Mononuclear cell (primary cell): ENCODE results near the gene TRPC5OS. TPM values are rescaled to one million over a fixed set of nuclear protein-coding genes. Genes with fewer than 3 reads are reported as not detected.

Experiments
- H3K27me3 ChIP-seq: 2 replicates; pipeline ENCODE4 v1.6.0; 2011; ENCODE audit warnings: low read length, control low read depth; ENCODE audit not compliant: insufficient read depth
- H3K4me1 ChIP-seq: 2 replicates; pipeline ENCODE4 v1.5.1; 2011; ENCODE audit warnings: mild to moderate bottlenecking, low read length, control low read depth; ENCODE audit not compliant: insufficient read depth
- H3K4me3 ChIP-seq: 2 replicates; pipeline ENCODE4 v1.5.1; 2011; ENCODE audit warnings: mild to moderate bottlenecking, low read length, moderate library complexity
- H3K9me3 ChIP-seq: 2 replicates; pipeline ENCODE4 v1.5.1; 2011; ENCODE audit warnings: low read depth, mild to moderate bottlenecking, control low read depth, low read length
- total RNA-seq: library from RNA; depleted of rRNA; stranded (reverse); fragments of >200 nt; gene quantifications from one replicate; pipeline ENCODE4 v1.2.3, GENCODE V29; 2012

The TRPC5OS gene
- total RNA-seq, 1 donor, result 0.10 TPM

DNA sequence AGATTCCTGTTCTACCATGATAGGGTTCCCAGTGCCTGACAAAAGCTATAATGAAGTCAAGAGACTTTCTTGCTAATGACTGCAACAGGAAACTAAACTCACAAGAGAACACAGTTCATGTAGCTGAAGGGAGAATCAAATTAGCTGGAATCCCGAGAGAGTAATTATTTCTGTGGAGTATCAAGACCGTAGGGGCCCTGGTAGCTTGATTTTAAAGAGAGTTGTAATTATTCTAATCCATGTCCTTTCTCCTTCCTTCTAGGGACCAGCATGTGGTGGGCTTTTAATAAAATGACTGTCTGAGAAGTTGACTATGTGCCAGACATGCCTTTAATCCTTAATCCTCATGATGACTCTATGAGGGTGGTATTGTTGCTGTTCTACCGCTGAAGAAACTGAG is 1.7 kb upstream of the TRPC5OS start:
- Histone ChIP-seq H3K4me1 (no peaks in the 10 kb centered on the region), H3K4me3 (no peak overlapping the region), H3K27me3 (no peaks in the 10 kb centered on the region), H3K9me3 (no peaks in the 10 kb centered on the region)

DNA sequence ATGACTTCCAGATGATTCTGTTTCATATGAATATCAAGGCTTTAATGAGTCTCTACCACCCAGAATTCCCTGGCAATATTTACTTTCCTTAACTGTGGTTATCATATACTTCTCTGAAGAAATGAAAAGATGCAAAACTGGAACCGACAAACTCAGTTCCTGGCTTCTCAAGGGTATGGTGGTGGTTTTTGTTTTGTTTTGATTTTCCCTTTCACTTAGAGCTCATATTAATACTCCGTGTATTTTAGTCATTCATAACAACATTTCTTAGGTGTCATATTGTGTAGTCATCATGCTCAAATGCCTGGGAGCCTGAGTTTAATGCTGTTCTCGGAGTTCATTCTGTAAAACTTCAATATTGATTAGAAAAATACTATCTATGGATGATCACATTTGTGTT is 665 bp downstream of the TRPC5OS start:
- no peak overlapping the region for H3K4me3 ChIP-seq
- no peaks in the 10 kb centered on the region for H3K4me1 ChIP-seq
- no peaks in the 10 kb centered on the region for H3K27me3 ChIP-seq
- no peaks in the 10 kb centered on the region for H3K9me3 ChIP-seq

DNA sequence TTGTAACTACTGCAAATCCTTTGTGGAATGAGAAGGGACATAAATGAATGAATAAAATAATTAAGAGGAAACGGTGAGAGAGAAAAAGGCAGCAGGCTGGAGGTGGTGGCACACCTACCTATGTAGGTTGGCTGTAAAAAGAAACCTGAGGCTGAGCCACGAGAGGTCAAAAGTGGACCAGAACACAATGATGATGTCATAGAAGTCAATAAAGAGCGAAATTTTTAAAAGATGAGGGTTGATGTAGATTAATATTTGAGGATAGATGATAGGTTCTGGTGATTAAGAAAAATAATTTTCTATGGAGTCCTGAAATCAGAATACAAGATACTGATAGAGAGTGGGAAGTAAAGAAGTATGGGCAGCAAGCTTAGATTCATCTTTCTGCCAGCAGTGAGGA is 1.7 kb downstream of the TRPC5OS start:
- H3K9me3 ChIP-seq, result no peaks in the 10 kb centered on the region
- H3K4me3 ChIP-seq, result no peak overlapping the region
- no peaks in the 10 kb centered on the region for H3K4me1 ChIP-seq
- H3K27me3 ChIP-seq, result no peaks in the 10 kb centered on the region

DNA sequence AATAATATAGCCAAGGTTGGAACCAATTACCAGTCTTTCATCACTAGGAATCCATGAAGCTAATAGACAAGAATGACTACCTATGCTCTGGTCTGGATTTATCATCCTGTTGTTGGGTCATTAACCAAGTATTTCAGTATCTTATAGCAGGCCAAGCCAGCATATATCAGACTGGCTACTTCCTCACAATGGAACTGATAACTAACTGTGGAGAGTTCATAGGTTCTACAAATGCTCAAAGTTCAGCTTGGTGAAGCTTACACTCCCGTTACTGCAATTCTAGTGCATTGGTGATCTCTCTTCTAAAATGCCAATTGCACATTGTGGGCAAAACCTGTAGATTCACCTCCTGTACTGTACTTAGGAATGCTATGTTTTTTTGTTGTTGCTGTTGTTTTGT is 4.8 kb downstream of the TRPC5OS start:
- H3K9me3 ChIP-seq, result no peaks in the 10 kb centered on the region
- H3K27me3 ChIP-seq, result no peaks in the 10 kb centered on the region
- H3K4me3 ChIP-seq, result no peak overlapping the region
- no peaks in the 10 kb centered on the region for H3K4me1 ChIP-seq

DNA sequence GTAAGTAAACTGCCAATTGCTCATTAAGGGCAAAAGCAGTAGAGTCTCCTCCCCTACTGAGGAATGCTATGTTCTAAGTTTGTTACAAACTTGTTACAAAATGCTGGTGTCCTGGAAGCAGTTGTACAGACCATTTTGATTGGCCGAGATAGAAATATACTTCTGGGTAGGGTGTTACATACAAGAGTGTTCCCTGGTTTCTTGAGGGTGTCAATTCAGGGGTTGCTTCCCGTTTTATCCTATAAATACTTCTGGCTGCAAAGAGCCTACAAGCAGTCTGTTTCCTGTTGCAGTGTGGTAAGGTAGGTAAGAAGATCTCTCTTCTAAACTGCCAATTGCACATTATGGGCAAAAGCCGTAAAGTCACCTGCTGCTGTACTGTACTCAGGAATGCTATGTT is 5.7 kb downstream of the TRPC5OS start:
- H3K9me3 ChIP-seq, result no peaks in the 10 kb centered on the region
- no peaks in the 10 kb centered on the region for H3K4me1 ChIP-seq
- H3K27me3 ChIP-seq, result no peaks in the 10 kb centered on the region
- no peak overlapping the region for H3K4me3 ChIP-seq

DNA sequence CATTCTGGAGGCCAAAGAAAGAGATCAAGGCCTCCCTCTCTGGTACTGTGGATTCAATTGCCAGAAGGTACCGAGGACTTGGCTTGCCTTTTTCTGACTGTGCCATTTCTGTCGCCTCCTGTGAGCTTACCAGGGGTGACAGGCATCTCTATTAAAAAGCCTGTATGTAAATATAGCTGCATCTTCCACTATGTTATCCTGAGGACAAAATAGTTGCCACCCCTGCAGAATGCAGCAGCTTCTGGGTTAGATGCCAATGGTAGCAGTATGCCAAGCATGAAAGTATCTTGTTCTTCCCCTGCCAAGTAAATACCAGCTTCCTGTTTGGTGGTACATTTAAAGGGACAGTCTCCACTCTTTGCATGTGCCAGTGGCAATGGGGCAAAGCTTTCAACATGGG is 10.7 kb downstream of the TRPC5OS start:
- H3K4me3 ChIP-seq, result no peak overlapping the region
- no peaks in the 10 kb centered on the region for H3K27me3 ChIP-seq
- H3K4me1 ChIP-seq, result no peaks in the 10 kb centered on the region
- no peaks in the 10 kb centered on the region for H3K9me3 ChIP-seq

DNA sequence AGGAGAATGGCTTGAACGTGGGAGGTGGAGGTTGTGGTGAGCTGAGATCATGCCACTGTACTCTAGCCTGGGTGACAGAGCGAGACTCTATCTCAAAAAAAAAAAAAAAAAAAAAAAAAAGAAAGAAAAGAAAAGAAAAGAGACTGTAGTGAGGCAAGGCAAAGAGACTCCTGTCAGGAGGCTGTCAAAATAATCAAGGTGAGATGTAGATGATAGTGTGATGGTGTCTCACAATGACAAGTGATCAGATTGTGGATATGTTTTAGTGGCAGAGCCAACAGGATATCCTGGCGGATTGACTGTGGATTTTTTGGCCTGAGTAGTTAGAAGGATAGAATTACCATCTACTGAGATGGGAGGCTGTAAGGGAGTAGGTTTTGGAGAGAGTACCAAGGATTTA is 12.6 kb downstream of the TRPC5OS start:
- no peak overlapping the region for H3K4me3 ChIP-seq

DNA sequence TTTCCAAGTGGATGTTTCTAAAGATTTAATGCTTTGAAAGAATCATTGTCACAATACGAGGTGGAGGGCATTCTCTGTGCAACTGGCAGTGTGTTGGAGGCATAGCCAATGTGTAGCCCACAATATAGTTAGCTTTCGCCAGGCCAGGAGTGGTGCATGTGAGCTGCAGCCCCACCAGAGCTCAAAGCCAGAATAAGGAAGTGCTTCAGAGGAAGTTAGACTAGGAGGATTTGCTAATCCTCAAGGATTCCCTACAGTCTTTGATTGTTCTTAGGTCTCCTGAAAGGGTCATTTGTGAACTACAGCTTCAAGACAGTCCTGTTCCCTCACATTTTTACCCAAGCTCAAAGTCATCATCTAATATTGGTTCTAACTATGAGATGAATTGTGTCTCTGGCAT is 16.4 kb downstream of the TRPC5OS start:
- no peaks in the 10 kb centered on the region for H3K4me1 ChIP-seq
- no peaks in the 10 kb centered on the region for H3K27me3 ChIP-seq
- H3K9me3 ChIP-seq, result no peaks in the 10 kb centered on the region
- no peak overlapping the region for H3K4me3 ChIP-seq

More for the DNA sequence above, 12.6 kb downstream of the TRPC5OS start:
- no peaks in the 10 kb centered on the region for H3K9me3 ChIP-seq
- H3K27me3 ChIP-seq, result no peaks in the 10 kb centered on the region
- no peaks in the 10 kb centered on the region for H3K4me1 ChIP-seq

DNA sequence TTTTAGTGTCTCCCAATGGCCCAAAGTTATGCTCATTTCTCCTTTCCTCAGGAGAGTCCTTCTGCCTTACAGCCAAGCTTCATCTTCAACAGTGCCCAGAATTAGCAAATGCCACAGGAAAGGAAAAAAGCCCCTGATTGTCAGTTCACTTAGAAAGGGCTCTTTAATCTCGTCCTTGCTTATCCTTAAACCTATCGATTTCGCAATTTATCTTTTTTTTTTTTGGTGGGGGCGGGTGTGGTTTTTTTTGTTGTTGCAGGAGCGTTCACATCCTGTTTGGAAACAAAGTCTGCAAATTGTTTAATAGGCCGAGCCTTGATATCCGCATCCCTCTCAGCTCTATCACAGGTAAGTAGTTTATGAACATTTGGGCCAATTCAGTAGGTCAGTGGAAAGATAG is 20.2 kb downstream of the TRPC5OS start:
- Histone ChIP-seq H3K4me3 (no peak overlapping the region), H3K4me1 (no peaks in the 10 kb centered on the region), H3K27me3 (no peaks in the 10 kb centered on the region), H3K9me3 (no peaks in the 10 kb centered on the region)

DNA sequence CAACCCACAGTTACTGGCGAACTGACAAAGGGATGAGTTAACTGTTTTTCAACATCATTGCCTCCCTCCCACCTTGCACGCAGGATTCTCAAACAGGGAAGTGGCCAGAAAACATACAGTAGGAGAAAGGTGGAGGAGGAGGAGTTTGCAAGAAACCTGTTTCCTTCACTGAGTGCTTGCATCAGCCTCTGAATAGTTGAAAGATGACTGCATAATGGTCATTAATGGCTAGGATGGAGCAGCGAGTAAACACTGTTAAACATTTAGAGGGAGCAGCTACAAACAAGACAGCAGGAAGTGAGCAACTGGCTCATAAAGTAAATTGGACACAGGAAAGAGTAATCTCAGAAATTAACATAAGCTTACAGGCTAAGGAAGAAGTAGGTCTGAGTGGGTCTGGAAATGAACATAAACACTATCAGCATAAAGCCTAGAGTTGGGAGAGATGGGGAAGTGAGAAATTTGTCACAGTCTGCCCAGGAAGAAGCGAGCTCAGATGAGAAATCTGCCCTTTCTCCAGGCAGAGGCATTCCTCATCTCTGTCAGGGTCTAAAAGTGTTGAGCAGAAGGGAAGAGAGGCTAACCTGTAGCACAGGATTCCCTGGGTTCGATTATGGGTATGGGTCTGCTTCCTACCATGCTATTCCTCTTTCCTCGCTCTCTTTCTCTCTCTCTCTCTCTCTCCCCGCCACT is 38.6 kb downstream of the TRPC5OS start:
- Histone ChIP-seq H3K4me1 (no peaks in the 10 kb centered on the region), H3K4me3 (no peak overlapping the region), H3K9me3 (no peaks in the 10 kb centered on the region), H3K27me3 (no peaks in the 10 kb centered on the region)

DNA sequence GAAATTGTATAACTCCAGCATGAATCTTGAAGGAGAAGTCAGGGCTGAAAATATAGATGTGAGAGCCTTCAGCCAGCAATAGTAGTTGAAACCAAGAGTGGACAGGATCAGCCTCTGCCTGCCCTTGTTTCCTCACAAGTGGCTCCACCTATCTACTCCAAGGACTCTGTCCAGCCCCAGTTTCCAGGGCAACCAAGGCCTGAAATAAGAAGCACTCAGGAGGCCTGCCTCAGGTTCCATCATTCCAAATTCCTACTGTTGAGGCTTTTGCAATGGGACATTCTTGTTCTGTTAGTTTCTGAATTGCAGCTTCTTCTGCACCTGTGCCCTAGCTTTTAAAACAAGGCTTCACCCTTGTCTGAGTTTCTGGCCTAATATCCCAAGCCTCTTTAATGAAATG is 41.6 kb downstream of the TRPC5OS start:
- Histone ChIP-seq H3K4me1 (no peaks in the 10 kb centered on the region), H3K27me3 (no peaks in the 10 kb centered on the region), H3K4me3 (no peak overlapping the region), H3K9me3 (no peaks in the 10 kb centered on the region)

DNA sequence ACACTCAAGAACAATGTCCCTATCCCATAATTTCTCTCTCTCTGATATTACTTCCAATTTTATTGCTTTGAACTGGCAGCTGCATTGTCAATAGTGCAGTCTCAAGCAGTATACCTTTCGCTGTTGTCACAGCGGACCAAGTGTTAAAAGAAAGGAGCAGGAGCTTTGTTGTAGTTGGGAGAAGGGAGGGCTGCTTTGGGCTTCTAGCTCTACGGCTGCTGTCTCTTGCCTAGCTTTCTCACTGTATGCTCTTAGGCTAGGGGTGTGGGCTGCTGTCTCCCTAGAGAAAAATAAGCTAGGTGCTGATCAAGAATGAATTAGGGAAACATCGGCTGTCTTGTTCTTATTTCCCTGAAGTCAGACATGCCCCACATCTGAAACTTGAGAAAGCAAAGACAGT is 52.5 kb downstream of the TRPC5OS start:
- H3K4me1 ChIP-seq, result no peaks in the 10 kb centered on the region
- no peak overlapping the region for H3K4me3 ChIP-seq

More for the DNA sequence above, 52.5 kb downstream of the TRPC5OS start:
- no peaks in the 10 kb centered on the region for H3K27me3 ChIP-seq
- H3K9me3 ChIP-seq, result no peaks in the 10 kb centered on the region

Other genes with a start within 250 kb of the TRPC5OS start
- 97.1 TPM for gene ALG13, start 195.0 kb upstream of the TRPC5OS start, total RNA-seq
- gene TRPC5, start 206.6 kb downstream of the TRPC5OS start, total RNA-seq, result not detected
- not detected for gene RTL4, start 206.8 kb downstream of the TRPC5OS start, total RNA-seq